OCI-LY7 (cell line): ENCODE results near the gene PPFIA4. TPM values are rescaled to one million over a fixed set of nuclear protein-coding genes. Genes with fewer than 3 reads are reported as not detected.

Source experiments
- BruUV-seq: library from RNA; stranded (reverse); fragments of 400-500 nt; replicated peaks from 2 replicates; lab custom pipeline; 2021; lab: Mats Ljungman, UMichigan
- CTCF ChIA-PET: fragments of 300-600 bp; sonication (Branson Sonifier 250); formaldehyde crosslinking; loops from one replicate; lab custom pipeline; 2022; ENCODE audit warnings: antibody characterized with exemption; ENCODE audit not compliant: unreplicated experiment; lab: Charles Lee
- POLR2A ChIA-PET: fragments of 300-600 bp; sonication (Branson Sonifier 250); formaldehyde crosslinking; loops from one replicate; lab custom pipeline; 2022; ENCODE audit warnings: antibody characterized with exemption; lab: Charles Lee
- DNase-seq: peaks from one replicate; pipeline ENCODE4 v3.0.0-alpha.2; 2015; ENCODE audit warnings: low spot score
- H2AFZ ChIP-seq: fragments of 200-600 bp; sonication (generic), shearing (Covaris generic); 2 replicates; pipeline ENCODE4 v1.6.1; 2014; ENCODE audit warnings: mild to moderate bottlenecking, antibody characterized with exemption, low read length, moderate library complexity
- H3K27ac ChIP-seq: fragments of 200-600 bp; sonication (generic); 2 replicates; pipeline ENCODE4 v1.5.1; 2014; ENCODE audit warnings: mixed run types, low read depth, mild to moderate bottlenecking, moderate library complexity, low read length, inconsistent platforms; ENCODE audit not compliant: poor library complexity, severe bottlenecking
- H3K36me3 ChIP-seq: fragments of 200-600 bp; sonication (generic); 2 replicates; pipeline ENCODE4 v1.6.1; 2014; ENCODE audit warnings: mild to moderate bottlenecking, antibody characterized with exemption, low read length, moderate library complexity, mixed read lengths; ENCODE audit not compliant: insufficient read depth
- H3K4me1 ChIP-seq: fragments of 200-600 bp; sonication (generic); 2 replicates; pipeline ENCODE4 v1.5.1; 2014; ENCODE audit warnings: mild to moderate bottlenecking, low read length; ENCODE audit not compliant: insufficient read depth, poor library complexity, severe bottlenecking
- H3K4me2 ChIP-seq: fragments of 200-600 bp; sonication (generic); 2 replicates; pipeline ENCODE4 v1.6.1; 2014; ENCODE audit warnings: mild to moderate bottlenecking, low read length
- H3K4me3 ChIP-seq: fragments of 200-600 bp; sonication (generic); 2 replicates; pipeline ENCODE4 v1.5.1; 2014; ENCODE audit warnings: mild to moderate bottlenecking, low read depth, low read length; ENCODE audit not compliant: poor library complexity, severe bottlenecking
- H3K79me2 ChIP-seq: fragments of 200-600 bp; sonication (generic); 2 replicates; pipeline ENCODE4 v1.6.1; 2016; ENCODE audit warnings: low read depth, mild to moderate bottlenecking, low read length, moderate library complexity, mixed read lengths; ENCODE audit not compliant: insufficient read depth
- H3K9me2 ChIP-seq: fragments of 200-600 bp; sonication (generic); 2 replicates; pipeline ENCODE4 v1.6.1; 2016; ENCODE audit warnings: mild to moderate bottlenecking, low read length, mixed read lengths; ENCODE audit not compliant: insufficient read depth
- H3K9me3 ChIP-seq: fragments of 200-600 bp; sonication (generic); 2 replicates; pipeline ENCODE4 v1.6.1; 2014; ENCODE audit warnings: mild to moderate bottlenecking, mixed run types, low read length, mixed read lengths
- H4K20me1 ChIP-seq: fragments of 200-600 bp; sonication (generic); 2 replicates; pipeline ENCODE4 v1.6.1; 2014; ENCODE audit warnings: mild to moderate bottlenecking, antibody characterized with exemption, low read length, moderate library complexity, mixed read lengths; ENCODE audit not compliant: insufficient read depth
- CTCF ChIP-seq: fragments of 200-600 bp; sonication (generic); conservative IDR thresholded peaks from 2 replicates; pipeline ENCODE4 v1.5.1; 2014; ENCODE audit warnings: mild to moderate bottlenecking, antibody characterized with exemption, low read length, moderate library complexity, mixed read lengths
- EZH2phosphoT487 ChIP-seq: fragments of 200-600 bp; sonication (generic); IDR thresholded peaks from 2 replicates; pipeline ENCODE4 v1.6.1; 2018; ENCODE audit warnings: low read depth, borderline replicate concordance, mild to moderate bottlenecking, mixed run types, antibody characterized with exemption, low read length, moderate library complexity, mixed read lengths
- intact Hi-C: fragments of 100-400 bp; cut with micrococcal nuclease; formaldehyde crosslinking; loops from one replicate; pipeline ENCODE4 v1.10.0; 2022; ENCODE audit not compliant: unreplicated experiment
- total RNA-seq, 2 experiments: library from RNA; depleted of rRNA in 1 of 2; stranded (reverse); fragments of >200 nt in 1 of 2; shearing (Covaris generic) in 1 of 2; gene quantifications; 2 replicates each; pipeline ENCODE4 v1.2.3, GENCODE V29; 2014 to 2022

The PPFIA4 gene
- total RNA-seq, 2 experiments from 2014 or later = 0.03 to 2.7 TPM

- Histone ChIP-seq H3K9me2 (no peaks in the 10 kb centered on the region), H3K4me3 (no peak overlapping the region), H3K27ac (no peak overlapping the region), H3K4me1 (no peaks in the 10 kb centered on the region), H3K9me3 (no peaks in the 10 kb centered on the region), H3K36me3 (no peaks in the 10 kb centered on the region), H3K4me2 (no peak overlapping the region), H3K79me2 (no peaks in the 10 kb centered on the region), H4K20me1 (no peaks in the 10 kb centered on the region), H2AFZ (no peak overlapping the region)
- ChIA-PET POLR2A (interaction anchor here (0.6 kb wide), 1 partner anchor 465 kb away, joined by 4 read pairs; no protein-coding TSS in a partner anchor), CTCF (interaction anchor here (1.0 kb wide), 1 partner anchor 13 kb away, joined by 12 read pairs; no protein-coding TSS in a partner anchor)
- intact Hi-C loops = no loop called here
- BruUV-seq = no TSS peak
- DNase-seq = no peak
- TF ChIP-seq CTCF (no peak), EZH2phosphoT487 (no peak)
Observed at GRCh38 chr1:203077956-203078355, 51.7 kb downstream of the PPFIA4 start.

- Histone ChIP-seq H3K4me2 (no peak overlapping the region), H3K27ac (no peak overlapping the region), H4K20me1 (no peaks in the 10 kb centered on the region), H3K36me3 (no peaks in the 10 kb centered on the region), H3K9me3 (no peaks in the 10 kb centered on the region), H3K4me1 (no peaks in the 10 kb centered on the region), H3K79me2 (no peaks in the 10 kb centered on the region), H3K9me2 (no peaks in the 10 kb centered on the region), H3K4me3 (no peak overlapping the region), H2AFZ (no peak overlapping the region)
- DNase-seq = no peak
- TF ChIP-seq CTCF (no peak), EZH2phosphoT487 (no peak)
- intact Hi-C loops = no loop called here
- ChIA-PET POLR2A (interaction anchor here (0.7 kb wide), 1 partner anchor 1271 kb away, joined by 4 read pairs; no protein-coding TSS in a partner anchor), CTCF (interaction anchor here (1.0 kb wide), 1 partner anchor 13 kb away, joined by 12 read pairs; no protein-coding TSS in a partner anchor)
- BruUV-seq = no TSS peak
Observed at GRCh38 chr1:203078478-203078877, 52.2 kb downstream of the PPFIA4 start.

GRCh38 chr1:203080456-203080855, 54.2 kb downstream of the PPFIA4 start:
- no peak for DNase-seq
- Histone ChIP-seq H2AFZ (no peak overlapping the region), H3K36me3 (no peaks in the 10 kb centered on the region), H4K20me1 (no peaks in the 10 kb centered on the region), H3K79me2 (no peaks in the 10 kb centered on the region), H3K4me3 (no peak overlapping the region), H3K4me2 (no peak overlapping the region), H3K9me3 (no peaks in the 10 kb centered on the region), H3K9me2 (no peaks in the 10 kb centered on the region), H3K4me1 (no peaks in the 10 kb centered on the region), H3K27ac (no peak overlapping the region)
- CTCF ChIA-PET = no interaction called here
- BruUV-seq = no TSS peak
- TF ChIP-seq EZH2phosphoT487 (no peak), CTCF (no peak)
- POLR2A ChIA-PET = no interaction called here
- intact Hi-C loops = no loop called here
